ENCODE data around the gene PCNX4.
"Not testable (repeated sequence)": the region's sequence is repeated elsewhere in the genome, so short reads cannot be mapped to it uniquely, and the experiment has no call there.

The PCNX4 gene

GRCh38 chr14:60091550-60092525 lies at the start of gene PCNX4:
PCNX4 (plus strand) TSS chr14:60091923; CDS start chr14:60107639, 15,716 bp downstream.
- DNase-seq: peak; percentile 99

GRCh38 chr14:60047976-60048375 lies 43.7 kb upstream of the PCNX4 start:
- not testable (repeated sequence) for DNase-seq

GRCh38 chr14:60051721-60052221 lies 40.0 kb upstream of the PCNX4 start:
- DNase-seq: peak; percentile 52

GRCh38 chr14:60058087-60058486 lies 33.6 kb upstream of the PCNX4 start:
- no peak for DNase-seq

- peak; percentile 17 for DNase-seq
These were observed 30.4 kb upstream of the PCNX4 start for GRCh38 chr14:60061371-60061770.

- peak; percentile 31 for DNase-seq
These were observed 27.1 kb upstream of the PCNX4 start for GRCh38 chr14:60064491-60065072.

GRCh38 chr14:60067882-60068281 lies 23.8 kb upstream of the PCNX4 start:
- DNase-seq: no peak

GRCh38 chr14:60079723-60080122 lies 12.0 kb upstream of the PCNX4 start:
- DNase-seq: no peak

GRCh38 chr14:60085085-60085484 lies 6.6 kb upstream of the PCNX4 start:
- DNase-seq: peak; percentile 23

GRCh38 chr14:60085693-60086092 lies 6.0 kb upstream of the PCNX4 start:
- DNase-seq: no peak

GRCh38 chr14:60087668-60088067 lies 4.1 kb upstream of the PCNX4 start:
- DNase-seq: no peak

GRCh38 chr14:60089221-60089620 lies 2.5 kb upstream of the PCNX4 start:
- no peak for DNase-seq

- peak; percentile 84 for DNase-seq
These were observed 731 bp upstream of the PCNX4 start for GRCh38 chr14:60090864-60091519.

- DNase-seq: peak; percentile 47
These were observed 800 bp downstream of the PCNX4 start for GRCh38 chr14:60092526-60092920.

- DNase-seq: no peak
These were observed 1.4 kb downstream of the PCNX4 start for GRCh38 chr14:60093080-60093479.

- DNase-seq: no peak
These were observed 1.9 kb downstream of the PCNX4 start for GRCh38 chr14:60093606-60094005.

- DNase-seq: peak; percentile 64
These were observed 2.7 kb downstream of the PCNX4 start for GRCh38 chr14:60094306-60094897.

GRCh38 chr14:60095231-60095630 lies 3.5 kb downstream of the PCNX4 start:
- no peak for DNase-seq

- DNase-seq: peak; percentile 65
These were observed 4.2 kb downstream of the PCNX4 start for GRCh38 chr14:60095781-60096450.

GRCh38 chr14:60097974-60098373 lies 6.3 kb downstream of the PCNX4 start:
- no peak for DNase-seq

GRCh38 chr14:60099855-60100254 lies 8.1 kb downstream of the PCNX4 start:
- DNase-seq: not testable (repeated sequence)

GRCh38 chr14:60101786-60102185 lies 10.1 kb downstream of the PCNX4 start:
- peak; percentile 13 for DNase-seq

Measured in fibroblast of skin of right quadriceps (primary cell).